ENCODE measurements around the gene IL1RAP.
"Not testable (repeated sequence)": the region's sequence is repeated elsewhere in the genome, so short reads cannot be mapped to it uniquely, and the experiment has no call there.

IL1RAP gene

DNA sequence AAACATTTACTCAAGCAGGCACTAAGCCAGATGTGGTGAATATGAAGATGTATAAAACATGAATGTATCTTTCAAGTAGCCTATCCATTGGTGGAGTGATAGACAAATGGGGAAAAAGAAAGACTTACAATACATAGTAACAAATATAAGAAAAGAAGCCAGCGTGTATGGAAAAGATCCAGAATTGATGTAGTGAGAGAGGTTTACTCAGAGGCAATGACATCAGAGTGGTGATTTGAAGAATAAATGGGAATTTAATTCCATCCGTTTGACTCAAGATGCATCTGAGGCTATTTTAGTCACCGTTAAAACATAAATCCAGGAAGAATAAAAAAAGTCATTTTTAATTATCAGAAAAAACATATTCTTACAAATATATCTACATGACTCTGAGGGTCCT is 162.6 kb downstream of the IL1RAP start:
- peak; percentile 39 for DNase-seq

DNA sequence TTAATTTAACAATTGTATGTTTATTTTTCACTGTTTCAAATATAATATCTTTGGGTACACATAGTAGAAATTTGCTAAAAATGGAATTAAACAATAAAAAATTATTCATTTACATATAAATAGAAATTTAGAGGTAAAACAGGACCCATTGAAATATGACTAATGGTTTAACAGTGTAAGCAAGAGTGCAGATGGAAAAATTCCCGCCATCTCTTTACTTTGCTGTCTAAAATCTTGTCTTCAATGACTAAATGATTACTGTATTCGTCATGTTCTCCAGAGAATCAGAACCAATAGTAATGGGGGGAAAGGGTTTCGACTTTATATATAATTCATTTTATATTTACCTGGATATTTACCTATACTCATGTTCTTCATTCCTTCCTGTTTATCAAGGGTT is 163.1 kb downstream of the IL1RAP start:
- DNase-seq = no peak

DNA sequence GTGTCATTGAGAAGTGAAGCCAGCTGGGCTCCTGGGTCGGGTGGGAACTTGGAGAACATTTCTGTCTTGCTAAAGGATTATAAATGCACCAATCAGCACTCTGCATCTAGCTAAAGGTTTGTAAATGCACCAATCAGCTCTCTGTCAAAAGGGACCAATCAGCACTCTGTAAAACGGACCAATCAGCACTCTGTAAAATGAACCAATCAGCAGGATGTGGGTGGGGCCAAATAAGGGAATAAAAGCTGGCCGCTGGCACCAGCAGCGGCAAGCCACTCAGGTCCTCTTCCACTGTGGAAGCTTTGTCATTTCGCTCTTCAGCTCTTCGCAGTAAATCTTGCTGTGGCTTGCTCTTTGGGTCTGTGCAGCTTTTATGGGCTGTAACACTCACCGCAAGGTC is 164.0 kb downstream of the IL1RAP start:
- not testable (repeated sequence) for DNase-seq

DNA sequence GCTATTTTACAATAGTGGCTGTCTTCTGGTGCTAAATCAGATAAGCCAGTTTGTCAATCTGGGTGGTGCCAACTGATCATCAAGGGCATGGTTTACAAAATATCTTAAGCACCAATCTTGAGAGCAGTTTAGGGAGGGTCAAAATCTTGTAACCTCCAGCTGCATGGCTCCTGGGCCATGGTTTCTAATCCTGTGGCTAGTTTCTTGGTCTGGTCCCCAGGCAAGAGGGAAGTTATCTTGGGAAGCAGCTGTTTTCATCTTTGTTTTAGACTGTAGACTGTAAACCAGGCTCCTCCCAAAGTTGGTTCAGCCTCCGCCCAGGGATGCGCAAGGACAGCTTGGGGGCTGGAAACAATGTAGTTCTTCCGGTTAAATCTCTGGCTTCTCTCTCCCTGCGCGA is 166.8 kb downstream of the IL1RAP start:
- no peak for DNase-seq

DNA sequence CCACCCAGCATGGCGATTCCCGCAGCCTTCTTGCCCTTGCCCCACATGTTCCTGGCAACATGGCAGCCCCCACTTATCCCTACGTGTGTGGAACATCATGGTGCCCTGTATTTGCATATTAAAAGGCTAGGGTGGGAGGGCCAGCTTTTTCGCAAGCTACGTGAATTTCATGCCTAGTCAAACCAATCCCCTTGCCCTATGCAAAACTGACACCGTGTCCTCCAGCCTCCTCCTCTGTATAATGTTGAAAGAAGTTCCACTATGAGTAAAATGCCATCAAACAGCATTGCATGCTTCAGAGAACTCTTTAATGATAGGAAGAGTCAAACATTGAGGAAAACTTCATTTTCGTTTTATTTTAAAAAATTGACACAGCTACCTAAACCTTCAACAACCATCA is 170.9 kb downstream of the IL1RAP start:
- DNase-seq = no peak

DNA sequence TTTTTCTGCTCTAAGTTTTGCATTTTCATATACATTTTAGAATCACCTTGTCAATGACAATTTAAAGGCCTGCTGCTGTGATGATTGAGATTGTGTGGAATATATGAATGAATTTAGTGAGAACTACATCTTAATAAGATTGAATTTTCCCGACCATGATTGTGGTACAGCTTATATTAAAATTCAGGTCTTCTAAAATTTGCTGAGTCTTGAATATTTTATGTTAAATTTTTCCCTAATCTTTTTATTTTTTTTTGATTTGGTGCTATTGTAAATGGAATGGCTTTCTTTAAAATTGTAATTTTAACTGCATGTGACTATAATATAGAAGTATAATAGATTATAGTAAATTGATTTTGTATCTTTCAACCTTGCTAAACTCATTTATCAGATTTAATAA is 172.1 kb downstream of the IL1RAP start:
- no peak for DNase-seq

DNA sequence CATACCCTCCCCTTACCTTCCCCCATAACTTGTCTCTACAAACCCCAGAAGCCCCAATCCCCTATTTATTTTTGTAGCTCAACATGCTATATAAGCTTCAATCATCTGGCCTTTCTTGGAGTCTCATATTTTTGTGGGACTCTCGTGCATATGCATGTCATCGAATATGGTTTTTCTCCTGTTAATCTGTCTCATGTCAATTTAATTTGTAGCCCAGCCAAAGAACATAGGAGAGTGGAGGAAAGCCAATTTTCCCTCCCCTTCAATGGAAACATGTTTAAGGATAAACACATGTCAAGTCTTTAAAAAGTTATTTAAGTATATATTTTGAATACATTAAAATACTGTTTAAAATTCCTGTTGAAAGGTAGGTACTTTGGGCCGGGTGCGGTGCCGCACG is 176.4 kb downstream of the IL1RAP start:
- no peak for DNase-seq

DNA sequence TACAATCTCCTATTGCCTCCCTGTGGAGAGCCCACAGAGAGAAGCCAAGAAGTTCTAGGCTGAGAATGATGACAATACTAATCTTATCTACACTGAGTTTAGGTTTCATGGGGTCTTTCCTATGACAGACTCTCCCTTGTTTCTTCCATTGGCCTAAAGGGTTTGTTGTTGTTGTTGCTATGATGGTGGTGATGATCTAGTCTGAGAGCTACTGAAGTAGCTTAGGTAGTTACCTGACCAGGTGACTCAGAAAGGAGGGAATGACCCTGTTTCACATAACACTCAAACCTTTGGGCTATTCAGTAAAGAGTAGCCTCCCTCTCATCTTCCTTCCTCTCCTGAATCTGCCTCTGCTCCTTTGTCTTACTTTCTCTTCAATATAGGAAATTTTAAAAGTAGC is 178.4 kb downstream of the IL1RAP start:
- no peak for DNase-seq

DNA sequence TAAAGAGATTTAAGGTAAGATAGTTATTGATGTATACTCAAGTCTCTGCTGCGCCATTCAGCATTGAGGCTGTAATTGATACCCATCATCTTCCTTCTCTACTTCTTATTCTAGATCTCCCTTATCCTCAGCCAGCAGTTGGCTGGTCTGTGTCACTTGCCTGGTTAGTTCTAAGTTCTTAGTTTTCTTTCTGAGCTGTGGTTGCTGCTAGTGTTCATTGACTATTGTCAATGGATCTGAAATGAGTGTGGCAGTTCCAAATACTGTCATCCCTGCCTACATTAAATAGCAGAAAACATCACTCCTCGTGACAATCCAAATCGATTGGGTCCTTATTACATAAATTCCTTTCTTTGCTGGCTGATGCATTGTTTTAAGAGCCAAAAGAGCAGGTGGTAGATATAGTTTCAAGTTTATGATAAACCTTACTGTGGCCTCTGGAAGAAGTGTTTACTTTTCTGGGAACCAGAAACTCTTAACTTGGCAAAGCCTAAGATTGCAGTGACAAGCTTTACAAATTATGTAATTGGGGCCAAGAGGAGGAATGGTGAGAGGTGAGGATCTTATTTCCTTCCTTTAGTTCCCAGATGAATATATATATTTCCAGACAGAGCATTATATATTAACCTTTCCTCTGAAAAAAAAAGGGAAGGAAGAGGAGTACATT is 180.6 kb downstream of the IL1RAP start:
- DNase-seq = no peak

DNA sequence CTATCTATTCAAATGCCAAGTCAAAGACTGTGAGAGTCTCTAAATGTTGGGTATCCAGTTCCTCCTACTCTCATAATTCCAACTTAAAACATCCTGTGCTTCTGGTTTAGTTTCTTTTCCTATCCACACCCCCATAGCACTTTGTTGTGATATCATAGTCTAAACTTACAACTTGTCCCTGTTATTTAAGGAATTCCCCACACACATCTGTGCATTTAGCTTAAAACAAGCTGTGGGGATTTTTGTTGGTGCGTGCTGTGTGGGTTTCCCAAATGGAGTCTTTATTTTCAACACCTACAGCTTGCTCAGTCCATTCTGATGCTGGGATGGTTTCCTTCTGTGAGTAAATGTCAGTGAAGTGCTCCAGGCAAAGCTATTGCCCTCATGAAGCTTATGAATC is 181.3 kb downstream of the IL1RAP start:
- no peak for DNase-seq

DNA sequence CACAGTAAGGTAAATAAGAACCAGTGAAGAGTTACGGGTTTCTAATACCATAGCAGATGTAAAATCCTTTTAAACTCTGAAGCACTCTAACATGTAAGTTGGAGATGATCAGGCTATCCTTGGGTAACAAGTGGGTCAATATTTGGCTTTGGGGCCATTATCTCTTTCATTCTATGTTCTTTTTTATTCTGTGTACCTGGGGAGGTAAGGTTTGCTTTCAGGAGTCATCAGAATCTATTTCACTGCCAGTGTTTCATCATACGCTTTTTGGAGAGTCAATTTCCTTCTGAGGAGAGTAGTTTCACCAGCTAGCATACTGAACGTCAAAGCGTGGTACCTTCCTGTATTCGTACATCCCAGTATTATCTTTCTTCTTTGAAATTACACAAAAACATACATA is 182.1 kb downstream of the IL1RAP start:
- no peak for DNase-seq

DNA sequence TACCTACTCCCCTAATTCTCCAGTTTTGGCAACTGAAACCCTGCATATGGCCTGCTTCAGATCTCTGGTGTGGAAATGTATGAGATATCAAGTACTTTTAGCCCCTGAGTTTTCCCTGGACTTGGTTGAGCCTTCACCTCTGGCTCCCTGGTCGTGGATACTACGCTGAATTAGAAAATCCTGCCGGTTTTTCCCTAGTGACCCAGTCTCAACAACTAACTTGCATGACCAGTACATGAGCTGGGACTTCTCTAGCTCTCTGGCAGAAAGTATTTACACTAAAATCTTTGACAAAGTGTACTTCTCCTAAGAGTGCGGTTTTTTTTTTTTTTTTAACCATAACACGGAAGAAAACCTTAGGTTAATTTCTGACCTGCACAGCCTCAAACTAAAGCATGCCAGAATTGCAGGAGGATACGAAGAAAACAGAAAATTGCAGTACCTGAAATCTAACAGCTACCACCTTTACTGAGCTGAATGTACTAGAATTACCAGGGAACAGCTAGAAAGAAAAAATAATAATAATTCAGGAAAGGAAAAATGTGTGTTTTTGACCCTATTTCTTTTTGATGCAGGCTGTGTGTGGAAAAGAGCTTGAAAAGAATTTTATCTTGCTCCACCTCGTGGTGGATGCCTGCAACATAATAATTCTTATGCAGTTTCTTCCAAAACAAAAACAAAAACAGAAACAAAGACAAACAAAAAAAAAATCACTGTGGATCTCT is 183.1 kb downstream of the IL1RAP start:
- DNase-seq = peak; percentile 30

DNA sequence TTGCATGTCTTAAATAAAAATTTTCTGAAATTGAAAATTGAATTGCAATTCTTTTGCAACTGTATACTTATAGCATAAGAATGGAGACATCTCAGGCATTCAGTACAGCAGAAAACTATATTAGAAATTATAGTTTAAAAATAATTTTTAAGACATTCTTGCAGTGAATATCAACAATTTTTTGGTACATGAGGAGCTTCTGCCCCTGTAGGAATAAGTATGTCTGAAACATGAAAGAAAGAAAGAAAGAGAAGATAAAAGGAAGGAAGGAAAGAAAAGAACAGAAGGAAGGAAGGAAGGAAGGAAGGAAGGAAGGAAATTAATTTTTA is 183.6 kb downstream of the IL1RAP start:
- no peak for DNase-seq

DNA sequence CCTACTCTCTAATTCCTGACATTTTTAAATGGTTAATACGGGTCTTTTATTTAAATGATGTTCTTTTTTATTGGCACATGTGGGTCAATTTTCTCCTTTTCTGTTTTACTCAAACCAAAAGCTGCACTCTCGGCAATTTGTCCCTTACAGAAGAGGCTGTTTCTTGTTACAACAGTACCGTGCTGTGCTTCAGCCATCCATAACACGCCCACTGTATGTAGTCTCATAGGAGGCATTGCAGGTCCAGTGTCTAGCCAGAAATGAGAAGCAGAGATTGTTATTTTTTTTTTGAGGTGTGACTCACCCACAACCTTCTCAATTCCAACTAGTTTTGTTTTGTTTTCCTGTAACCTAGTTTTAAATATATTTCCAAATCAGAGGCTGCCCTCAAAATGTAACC is 184.0 kb downstream of the IL1RAP start:
- DNase-seq = peak; percentile 45

DNA sequence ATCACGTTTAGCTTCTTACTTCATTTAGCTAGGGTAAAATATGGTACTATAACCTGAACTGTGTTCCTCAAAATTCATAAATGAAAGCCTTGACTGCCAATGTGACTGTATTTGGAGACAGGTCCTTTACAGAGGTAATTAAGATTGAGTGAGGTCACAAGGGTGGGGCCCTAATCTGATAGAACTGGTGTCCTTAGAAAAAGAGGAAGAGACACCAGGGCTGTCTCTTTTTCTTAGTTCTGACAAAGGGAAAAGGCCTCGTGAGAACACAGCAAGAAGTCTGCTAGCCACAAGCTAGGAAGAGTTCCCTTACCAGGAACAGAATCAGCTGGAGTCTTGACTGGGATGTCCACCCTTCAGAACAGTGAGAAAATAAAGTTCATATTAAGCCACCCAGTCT is 185.9 kb downstream of the IL1RAP start:
- DNase-seq = no peak

DNA sequence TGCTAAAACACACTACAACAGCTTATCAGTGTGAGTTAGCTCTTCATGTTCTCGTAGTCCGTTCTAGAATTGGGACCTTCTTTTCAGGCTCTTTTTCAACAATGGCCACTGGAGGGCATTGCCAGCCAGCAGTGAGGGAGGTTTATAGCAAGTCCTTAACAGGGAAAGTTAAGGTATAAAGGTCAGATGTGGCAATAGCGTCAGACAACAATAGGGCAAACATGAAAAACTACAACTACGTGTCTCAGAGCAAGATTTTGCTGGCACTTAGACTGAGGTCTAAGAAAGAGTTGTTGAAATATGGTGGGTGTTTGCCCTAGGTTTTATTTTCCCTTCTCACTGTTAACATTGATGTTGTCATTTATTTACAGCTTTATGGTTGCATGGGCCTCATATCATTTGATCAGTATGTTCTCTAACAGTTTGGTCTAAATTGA is 187.2 kb downstream of the IL1RAP start:
- peak; percentile 10 for DNase-seq

DNA sequence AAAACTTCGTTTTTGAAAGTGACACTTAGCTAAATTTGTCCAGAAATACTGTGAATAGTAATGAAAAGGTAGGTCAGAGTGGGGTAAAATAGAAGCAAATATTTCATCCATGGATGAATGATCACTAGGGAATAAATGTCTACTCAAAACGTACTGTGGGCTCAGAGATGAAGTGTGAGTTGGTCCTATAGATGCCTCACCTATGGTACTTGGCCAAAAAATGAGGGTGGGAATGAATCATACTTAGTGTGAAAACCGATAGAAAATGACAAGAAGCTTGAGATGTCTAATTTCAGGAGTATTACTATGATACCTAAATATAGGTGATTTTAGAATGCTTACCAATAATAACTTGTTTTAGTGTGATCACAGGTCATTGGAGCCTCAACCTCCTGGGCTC is 192.7 kb downstream of the IL1RAP start:
- no peak for DNase-seq
